Activated CD8-positive, alpha-beta memory T cell treated with anti-CD3 and anti-CD28 coated beads for 36 hours (primary cell): ENCODE results near the gene CLCN4. TPM values are rescaled to one million over a fixed set of nuclear protein-coding genes. Genes with fewer than 3 reads are reported as not detected.

Source experiments
- CTCF ChIA-PET: fragments of 350-600 bp; sonication (Branson Sonifier 250); formaldehyde crosslinking; loops from one replicate; lab custom pipeline; 2021; ENCODE audit warnings: antibody characterized with exemption; lab: Charles Lee
- POLR2A ChIA-PET: fragments of 350-600 bp; sonication (Branson Sonifier 250); formaldehyde crosslinking; loops from one replicate; lab custom pipeline; 2021; ENCODE audit warnings: antibody characterized with exemption; lab: Charles Lee
- total RNA-seq, 2 experiments: library from RNA; stranded (reverse); gene quantifications; one replicate each; pipeline ENCODE4 v1.2.3, GENCODE V29; 2021

CLCN4 gene
- total RNA-seq, 2 experiments from 2014 or later = 0.04 TPM; not detected in 1

GRCh38 chrX:10213716-10214115 lies 56.9 kb downstream of the CLCN4 start:
- POLR2A ChIA-PET = no interaction called here
- CTCF ChIA-PET = no interaction called here

- ChIA-PET CTCF (interaction anchor here (0.5 kb wide), 1 partner anchor 919 kb away, joined by 4 read pairs; no protein-coding TSS in a partner anchor), POLR2A (no interaction called here)
Observed at GRCh38 chrX:10216208-10216607, 59.4 kb downstream of the CLCN4 start.

DNA sequence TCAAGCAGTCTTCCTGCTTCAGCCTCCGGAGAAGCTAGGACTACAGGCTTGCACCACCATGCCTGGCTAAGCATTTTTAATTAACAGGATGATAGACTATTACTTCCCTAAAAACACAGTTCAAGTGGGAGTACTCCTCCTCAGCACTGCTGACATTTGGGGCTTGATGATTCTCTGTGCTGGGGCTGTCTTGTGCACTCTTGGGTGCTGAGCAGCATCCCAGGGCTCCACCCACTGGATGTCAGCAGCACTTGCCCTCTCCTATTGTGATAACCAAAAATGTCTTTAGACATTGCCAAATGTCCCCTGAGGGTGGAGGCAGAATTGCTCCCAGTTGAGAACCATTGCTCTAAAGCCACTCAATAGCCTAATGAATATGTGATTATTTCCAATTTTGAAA lies 60.4 kb downstream of the CLCN4 start:
- CTCF ChIA-PET = no interaction called here
- POLR2A ChIA-PET = no interaction called here

- ChIA-PET CTCF (no interaction called here), POLR2A (no interaction called here)
Observed at GRCh38 chrX:10221651-10222050, 64.9 kb downstream of the CLCN4 start.

GRCh38 chrX:10223276-10223675 lies 66.5 kb downstream of the CLCN4 start:
- ChIA-PET POLR2A (no interaction called here), CTCF (no interaction called here)

GRCh38 chrX:10223781-10224180 lies 67.0 kb downstream of the CLCN4 start:
- CTCF ChIA-PET = no interaction called here
- POLR2A ChIA-PET = no interaction called here

DNA sequence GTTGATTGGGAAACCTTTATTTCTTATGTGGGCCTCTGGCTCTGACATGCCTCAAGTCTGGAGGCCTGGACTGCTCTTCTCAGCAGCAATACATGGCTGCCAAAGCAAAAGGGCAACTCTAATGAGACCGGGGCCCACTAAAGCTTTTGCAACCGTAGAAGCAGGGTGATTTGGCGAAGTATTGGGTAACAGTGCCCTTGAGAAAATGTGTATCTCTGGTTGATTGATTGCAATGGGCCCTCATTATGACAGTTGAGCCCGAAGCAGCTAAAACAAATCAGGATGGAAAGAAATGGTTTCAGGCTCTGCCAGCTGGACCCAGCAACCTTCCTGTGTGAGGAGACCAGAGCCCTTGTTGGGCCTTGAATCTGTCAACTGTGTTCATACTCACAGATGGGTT lies 73.4 kb downstream of the CLCN4 start:
- ChIA-PET CTCF (no interaction called here), POLR2A (no interaction called here)

- POLR2A ChIA-PET = no interaction called here
- CTCF ChIA-PET = no interaction called here
Observed at GRCh38 chrX:10231461-10231860, 74.7 kb downstream of the CLCN4 start.

DNA sequence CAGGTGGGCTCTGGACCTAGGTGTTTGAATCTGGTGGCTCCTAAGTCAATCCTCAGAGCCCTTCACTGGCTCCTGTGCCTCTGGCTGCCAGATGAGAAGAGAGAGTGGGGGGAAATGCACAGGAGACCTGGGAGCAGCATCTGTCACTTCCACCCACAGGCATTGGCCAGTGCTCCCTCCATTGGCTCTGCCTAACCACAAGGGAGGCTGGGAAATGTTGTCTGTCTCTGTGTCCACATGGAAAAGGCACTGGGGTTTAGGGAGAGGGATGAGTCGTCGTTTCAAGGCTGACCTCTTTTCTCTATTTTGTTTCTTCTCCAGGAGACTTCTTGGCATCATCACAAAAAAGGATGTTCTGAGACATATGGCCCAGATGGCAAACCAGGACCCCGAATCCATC lies 76.4 kb downstream of the CLCN4 start:
- CTCF ChIA-PET = no interaction called here
- POLR2A ChIA-PET = no interaction called here

DNA sequence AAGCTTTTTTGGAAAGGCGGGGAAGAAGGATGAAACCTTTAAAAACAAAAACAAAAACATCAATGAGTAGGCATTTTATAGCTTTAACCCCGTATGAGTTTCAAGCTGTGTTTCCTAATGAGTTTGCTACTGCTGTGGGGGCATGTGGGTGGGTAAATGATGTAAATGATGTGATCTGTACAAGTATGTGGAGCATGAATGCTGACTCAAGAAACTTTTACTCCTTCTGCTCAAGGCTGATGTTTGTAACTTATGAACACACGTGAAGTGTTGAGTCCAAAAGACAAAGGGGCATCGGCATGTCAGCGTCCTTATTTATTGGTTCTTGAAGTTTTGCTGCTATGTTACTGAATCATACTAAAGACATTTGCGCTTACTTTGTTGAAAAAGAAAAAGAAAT lies 76.9 kb downstream of the CLCN4 start:
- POLR2A ChIA-PET = no interaction called here
- CTCF ChIA-PET = no interaction called here

DNA sequence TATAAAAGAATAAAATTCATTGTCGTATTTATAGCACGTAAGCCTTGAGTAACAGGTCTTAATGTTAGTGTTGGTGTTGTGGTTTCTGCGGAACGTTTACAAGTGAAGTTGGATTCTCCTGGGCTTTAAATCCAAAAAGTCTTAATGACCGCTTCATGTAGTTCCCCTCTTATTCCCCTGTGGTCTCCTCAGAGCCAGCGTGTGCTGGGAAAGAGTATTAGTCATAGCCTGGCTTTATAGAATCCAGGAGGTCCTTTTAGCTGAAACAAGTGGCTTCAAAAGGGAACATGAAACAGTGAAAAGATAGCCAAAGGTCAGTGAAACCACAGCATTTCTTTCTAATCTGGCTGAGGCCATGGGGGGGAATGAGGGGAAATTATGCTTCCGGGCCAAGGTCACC lies 79.1 kb downstream of the CLCN4 start:
- CTCF ChIA-PET = no interaction called here
- POLR2A ChIA-PET = no interaction called here

DNA sequence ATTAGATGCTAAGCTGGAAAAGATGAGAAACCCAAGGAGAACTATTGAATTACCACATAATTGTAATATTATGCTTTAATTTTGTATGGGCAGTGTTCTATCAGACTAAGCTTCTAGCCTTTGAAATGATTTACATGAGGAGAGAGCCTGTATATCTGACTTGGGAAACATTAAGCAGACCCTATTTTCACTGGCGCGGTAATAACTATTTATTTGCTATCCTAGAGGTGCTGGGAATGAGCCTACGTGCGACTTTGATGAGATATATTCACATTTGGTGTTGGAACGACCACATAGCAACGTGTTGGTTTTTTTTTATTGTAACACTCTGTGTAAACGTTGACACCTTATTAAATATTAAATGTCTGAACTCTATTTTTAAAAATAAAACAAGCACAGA lies 80.5 kb downstream of the CLCN4 start:
- POLR2A ChIA-PET = no interaction called here

DNA sequence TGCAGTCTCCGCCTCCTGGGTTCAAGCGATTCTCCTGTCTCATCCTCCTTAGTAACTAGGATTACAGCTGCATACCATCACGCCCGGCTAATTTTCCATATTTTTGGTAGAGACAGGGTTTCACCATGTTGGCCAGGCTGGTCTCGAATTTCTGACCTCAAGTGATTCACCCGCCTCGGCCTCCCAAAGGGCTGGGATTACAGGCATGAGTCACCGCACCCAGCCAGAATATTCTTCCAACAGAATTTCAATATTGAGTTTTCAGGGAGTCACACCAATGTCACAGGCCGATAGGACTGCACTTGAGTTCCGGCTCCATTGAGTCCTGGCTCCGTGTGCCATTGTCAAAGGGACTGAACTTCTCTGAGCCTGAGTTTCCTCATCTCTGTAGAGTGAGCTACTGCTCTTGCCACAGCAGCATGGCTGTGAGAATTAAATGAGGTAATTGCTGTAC lies 82.9 kb downstream of the CLCN4 start:
- ChIA-PET POLR2A (no interaction called here), CTCF (no interaction called here)

More for the DNA sequence above, 80.5 kb downstream of the CLCN4 start:
- CTCF ChIA-PET = no interaction called here

- ChIA-PET POLR2A (no interaction called here), CTCF (no interaction called here)
Observed at GRCh38 chrX:10240918-10241317, 84.1 kb downstream of the CLCN4 start.

DNA sequence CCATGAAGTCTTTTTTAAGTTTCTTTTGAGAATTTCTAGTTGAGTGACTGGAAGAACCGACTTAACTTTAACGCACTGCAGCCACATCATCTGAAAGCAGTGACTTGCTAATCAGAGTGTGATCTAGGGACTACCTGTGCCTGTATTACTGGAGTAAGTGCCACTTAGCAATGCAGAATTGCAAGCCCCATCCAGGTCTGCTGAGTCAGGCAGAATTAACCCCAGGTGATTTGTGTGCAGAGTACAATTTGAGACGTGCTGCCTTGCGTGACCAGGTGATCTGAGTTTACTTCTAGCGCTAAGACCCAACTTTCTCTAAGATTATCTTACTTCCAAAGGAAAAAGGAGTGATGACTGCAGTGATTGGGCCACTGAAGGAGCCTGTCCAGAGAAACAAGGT lies 85.3 kb downstream of the CLCN4 start:
- ChIA-PET CTCF (no interaction called here), POLR2A (no interaction called here)

DNA sequence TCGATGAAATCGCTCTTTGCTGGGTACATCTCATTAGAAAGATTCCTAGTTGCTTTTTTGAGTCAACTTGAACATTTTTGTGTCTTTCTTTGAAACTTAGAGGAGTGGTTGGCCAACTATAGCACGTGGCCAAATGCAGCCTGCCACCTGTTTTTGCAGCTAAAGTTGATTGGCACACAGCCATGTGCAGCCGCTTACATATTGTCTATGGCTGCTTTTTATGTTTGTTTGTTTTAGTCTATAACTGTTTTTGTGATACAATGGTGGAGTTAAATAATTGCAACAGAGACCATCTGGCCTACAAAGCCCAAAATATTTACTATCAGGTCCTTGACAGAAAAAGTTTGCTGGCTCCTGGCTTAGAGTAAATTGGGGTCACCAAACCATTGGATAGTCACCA lies 86.3 kb downstream of the CLCN4 start:
- ChIA-PET POLR2A (no interaction called here), CTCF (no interaction called here)

GRCh38 chrX:10244915-10245622 lies 88.3 kb downstream of the CLCN4 start:
- CTCF ChIA-PET = no interaction called here

DNA sequence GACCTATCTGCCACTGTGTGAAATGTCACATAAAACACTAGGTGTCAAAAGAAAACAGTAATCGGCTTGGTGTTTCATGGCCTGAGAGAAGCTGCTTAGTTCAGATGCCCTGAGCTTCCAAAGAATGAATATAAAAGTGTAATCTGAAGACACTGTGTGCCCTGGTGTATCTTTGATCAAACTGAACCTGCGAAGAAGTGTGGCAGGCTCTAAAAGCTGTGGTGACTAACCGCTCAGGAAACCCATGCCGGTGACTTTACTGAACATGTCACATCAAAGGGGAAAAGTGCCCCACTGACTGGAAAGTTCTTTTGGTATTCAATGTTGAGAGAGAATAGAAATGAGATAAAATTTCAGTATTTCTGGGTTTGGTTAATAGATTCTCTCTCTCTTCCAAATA lies 89.1 kb downstream of the CLCN4 start:
- CTCF ChIA-PET = no interaction called here
- POLR2A ChIA-PET = no interaction called here

More at GRCh38 chrX:10244915-10245622, 88.3 kb downstream of the CLCN4 start:
- POLR2A ChIA-PET = no interaction called here

GRCh38 chrX:10246297-10246696 lies 89.5 kb downstream of the CLCN4 start:
- ChIA-PET POLR2A (no interaction called here), CTCF (no interaction called here)

GRCh38 chrX:10246846-10247245 lies 90.1 kb downstream of the CLCN4 start:
- ChIA-PET CTCF (no interaction called here), POLR2A (no interaction called here)

DNA sequence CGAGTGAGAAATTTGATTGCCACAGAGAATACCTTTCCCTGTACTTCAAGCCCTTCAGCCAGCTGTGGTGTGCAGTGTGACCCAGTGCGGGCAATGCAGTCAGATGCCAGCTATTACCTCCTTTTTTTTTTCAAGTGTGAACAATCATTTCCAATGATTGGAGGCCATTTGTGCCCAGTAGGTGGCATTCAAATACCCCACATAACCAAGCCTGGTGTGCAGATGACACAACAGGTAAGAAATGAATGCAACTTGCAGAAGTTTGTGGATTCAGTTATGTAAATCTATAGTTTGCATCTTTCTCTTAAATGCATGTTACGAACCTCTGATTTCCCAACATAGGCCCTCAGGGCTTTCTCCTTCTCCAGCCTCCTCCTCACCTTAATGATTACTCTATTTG lies 98.0 kb downstream of the CLCN4 start:
- ChIA-PET CTCF (no interaction called here), POLR2A (no interaction called here)

GRCh38 chrX:10259716-10260115 lies 102.9 kb downstream of the CLCN4 start:
- ChIA-PET CTCF (no interaction called here), POLR2A (no interaction called here)
